LNCAP (cell line): ENCODE measurements around the gene FER1L5.

Experiments
- TF ChIP-seq, protein P1 (sequence below): fragments of 450-650 bp; IDR thresholded peaks from 2 replicates; pipeline ENCODE4 v1.5.1; 2017; ENCODE audit warnings: mild to moderate bottlenecking

Gene FER1L5

DNA sequence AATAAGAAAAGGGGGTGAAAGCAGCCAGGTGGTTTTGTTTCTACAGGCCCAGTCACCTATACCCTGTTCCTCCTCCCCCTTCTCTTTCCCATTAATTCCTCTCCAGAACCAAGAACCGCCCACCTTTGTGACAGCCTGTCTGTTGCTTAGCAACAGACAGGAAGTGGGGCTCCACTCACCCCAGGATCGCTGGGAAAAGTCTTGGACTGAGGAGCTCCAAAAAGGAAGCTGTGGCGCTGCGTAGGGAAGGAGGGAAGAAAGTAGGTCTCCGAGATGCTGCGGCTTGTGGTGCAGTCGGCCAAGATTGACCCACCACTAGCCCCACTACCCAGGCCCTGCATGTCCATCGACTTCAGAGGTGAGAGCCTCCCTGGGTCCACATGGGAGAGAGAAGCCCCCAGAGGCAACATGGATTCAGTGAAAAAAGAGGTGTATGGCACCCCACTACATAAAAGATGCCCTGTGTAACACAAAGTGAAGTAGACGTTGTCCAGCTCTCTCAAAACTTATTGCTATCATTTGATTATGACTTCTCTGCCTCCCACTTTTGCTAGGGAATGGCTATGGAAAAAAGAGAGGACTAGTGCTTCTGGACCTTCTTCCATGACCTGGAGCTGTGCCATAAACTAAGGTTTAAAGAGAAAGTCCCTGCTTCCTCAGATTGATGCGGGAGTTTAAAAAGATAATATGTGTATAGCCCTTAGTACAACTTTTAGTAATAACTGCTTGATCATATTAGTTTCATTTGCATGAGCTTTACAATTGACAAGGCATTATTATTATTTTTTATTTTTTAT, at the start of gene FER1L5:
Gene FER1L5 (plus strand): TSS at position 201 of the 797 bp plus-strand sequence. CDS start 73 bp downstream, at position 274.
- TF ChIP-seq, protein P1, sequence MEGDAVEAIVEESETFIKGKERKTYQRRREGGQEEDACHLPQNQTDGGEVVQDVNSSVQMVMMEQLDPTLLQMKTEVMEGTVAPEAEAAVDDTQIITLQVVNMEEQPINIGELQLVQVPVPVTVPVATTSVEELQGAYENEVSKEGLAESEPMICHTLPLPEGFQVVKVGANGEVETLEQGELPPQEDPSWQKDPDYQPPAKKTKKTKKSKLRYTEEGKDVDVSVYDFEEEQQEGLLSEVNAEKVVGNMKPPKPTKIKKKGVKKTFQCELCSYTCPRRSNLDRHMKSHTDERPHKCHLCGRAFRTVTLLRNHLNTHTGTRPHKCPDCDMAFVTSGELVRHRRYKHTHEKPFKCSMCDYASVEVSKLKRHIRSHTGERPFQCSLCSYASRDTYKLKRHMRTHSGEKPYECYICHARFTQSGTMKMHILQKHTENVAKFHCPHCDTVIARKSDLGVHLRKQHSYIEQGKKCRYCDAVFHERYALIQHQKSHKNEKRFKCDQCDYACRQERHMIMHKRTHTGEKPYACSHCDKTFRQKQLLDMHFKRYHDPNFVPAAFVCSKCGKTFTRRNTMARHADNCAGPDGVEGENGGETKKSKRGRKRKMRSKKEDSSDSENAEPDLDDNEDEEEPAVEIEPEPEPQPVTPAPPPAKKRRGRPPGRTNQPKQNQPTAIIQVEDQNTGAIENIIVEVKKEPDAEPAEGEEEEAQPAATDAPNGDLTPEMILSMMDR, result no peak

DNA sequence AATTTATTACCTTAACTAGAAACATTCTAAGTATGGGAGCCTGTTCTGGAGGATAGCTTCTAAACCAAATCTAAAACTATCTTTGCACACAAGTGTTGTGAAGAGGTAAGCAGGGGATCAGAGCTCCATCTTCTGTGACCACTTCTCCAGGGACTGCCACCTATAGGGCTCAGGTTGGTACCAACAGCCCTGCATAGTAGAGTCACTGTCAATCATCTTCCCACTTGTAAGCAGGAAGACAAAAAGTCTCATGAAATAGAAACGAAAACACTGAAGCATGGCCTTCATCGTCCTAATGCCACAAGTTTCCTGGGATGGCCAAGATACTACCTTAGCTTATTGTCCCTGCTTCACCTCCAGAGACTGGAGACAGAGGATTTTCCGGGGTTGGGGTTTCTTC, 48.3 kb upstream of the FER1L5 start:
- TF ChIP-seq, protein P1, result no peak

DNA sequence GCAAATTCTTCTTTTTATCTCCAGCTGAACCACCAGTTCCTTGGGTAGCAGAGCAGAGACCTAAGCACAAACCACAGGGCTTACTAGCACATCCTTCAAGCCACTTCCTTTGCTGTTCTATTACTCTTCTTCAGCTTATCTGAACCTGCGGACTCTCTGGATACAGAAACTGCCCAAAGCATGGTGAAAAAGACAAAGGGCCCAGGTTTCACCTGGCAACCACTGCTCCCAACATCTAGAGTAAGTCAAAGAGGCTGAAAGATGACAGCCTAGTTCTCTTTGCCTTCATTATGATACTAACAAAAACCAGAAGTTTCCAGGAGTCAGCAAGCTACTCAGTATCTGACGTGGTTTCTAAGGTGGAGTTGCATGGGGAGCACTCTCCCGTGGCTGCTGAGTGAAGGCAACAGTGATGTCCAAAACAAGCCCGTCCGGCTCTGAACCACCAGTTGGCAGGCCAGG, 47.8 kb upstream of the FER1L5 start:
- TF ChIP-seq, protein P1, result no peak

DNA sequence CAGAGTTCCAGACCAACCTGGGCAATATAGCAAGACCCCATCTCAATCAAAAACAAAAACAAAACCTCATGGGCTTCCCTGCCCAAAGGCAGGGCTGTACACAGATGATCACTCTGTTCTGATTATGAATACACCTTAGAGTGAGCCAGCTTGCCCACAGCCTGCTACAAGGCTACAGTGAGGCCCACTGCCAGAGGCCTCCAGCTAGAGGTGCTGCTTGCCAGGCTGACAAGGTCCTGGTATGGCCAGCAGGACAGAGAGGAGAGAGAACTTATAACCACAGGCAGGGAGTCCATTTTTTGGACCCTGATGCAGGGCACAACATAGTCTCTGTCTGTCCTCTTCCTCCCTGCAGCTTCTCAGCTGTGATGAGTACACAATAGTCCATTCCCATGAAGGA, 46.0 kb upstream of the FER1L5 start:
- TF ChIP-seq, protein P1, result no peak

GRCh38 chr2:96599941-96600340, 42.6 kb upstream of the FER1L5 start:
- TF ChIP-seq, protein P1, result no peak

DNA sequence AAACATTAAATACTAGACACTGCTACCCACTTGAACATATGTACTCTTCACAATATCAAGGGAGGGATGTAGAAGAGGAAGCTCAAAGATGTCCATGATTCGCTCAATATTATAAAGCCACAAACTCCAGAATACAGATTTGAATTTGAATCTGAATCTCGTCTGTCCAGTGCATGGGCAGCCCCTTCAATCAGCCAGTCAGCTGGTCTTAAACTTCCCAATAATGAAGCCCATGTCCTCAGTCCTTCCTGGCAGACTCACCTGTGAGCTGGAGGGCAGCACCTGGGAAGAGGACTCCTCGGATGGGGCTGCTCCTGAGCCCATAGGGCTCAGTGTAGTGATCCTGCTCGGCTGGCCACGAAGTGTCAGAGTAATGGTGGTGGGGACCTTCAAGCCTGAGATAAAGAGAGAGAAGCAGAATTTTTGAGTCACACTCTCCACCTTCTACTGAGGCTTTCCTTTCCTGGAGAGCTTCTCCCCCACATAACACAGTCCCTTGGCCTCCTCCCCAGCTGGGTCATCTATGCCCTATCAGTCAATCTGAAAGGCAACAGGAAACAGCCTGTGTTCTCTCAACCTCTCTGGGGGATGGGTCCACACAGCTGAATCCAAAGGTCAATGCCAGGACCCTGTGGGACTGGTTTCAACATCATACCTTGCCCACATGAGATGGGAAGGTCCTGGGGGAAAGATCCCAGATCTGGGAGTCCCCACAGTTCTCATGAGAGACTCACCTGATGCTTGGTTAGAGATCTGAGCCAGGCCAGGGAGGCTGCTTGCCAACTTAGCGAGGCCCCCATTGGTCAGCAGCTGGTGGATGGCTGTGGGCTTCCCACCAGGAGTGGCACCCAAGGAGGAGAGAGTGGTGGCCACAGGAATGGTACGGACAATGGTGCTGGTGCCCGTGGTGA, 40.9 kb upstream of the FER1L5 start:
- TF ChIP-seq, protein P1, result no peak

DNA sequence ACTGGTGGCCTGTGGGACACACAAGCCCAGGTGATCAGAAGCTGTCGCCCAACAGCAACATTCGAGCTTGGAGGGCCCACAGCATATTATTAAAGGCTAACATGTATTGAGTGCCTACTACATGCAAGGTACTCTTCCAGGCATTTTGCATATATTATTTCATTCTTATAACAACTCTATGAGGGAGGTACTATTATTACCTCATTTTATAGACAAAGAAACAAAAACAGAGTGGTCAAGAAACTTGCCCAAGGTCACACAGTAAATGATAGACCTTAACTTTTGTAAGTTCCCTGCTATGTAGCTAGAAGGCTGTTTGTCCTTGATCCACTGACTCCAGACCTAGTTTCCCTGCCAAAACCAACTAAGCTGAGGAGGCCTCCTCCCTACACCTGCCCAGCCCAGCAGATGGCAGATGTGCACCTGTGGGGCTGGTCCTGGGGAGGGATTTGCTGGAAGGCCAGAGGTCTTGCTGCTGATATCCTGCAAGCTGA, 40.2 kb upstream of the FER1L5 start:
- TF ChIP-seq, protein P1, result no peak; the same call in 1 of the 2 replicates
